K562 (cell line): ENCODE measurements around the gene GSTM1. TPM values are rescaled to one million over a fixed set of nuclear protein-coding genes. Genes with fewer than 3 reads are reported as not detected.

ENCODE experiments used
- CHD4 ChIP-seq: fragments of 200-600 bp; sonication (generic); IDR thresholded peaks from 3 replicates; pipeline ENCODE4 v1.6.1; 2012; ENCODE audit warnings: low read depth, mild to moderate bottlenecking, mixed read lengths, low read length, inconsistent platforms; ENCODE audit not compliant: insufficient read depth, insufficient replicate concordance, poor library complexity, severe bottlenecking
- HDAC1 ChIP-seq, 2 experiments: fragments of 450-650 bp; IDR thresholded peaks; 2 replicates each; pipeline ENCODE4 v1.6.1; 2016 to 2017; ENCODE audit warnings: inconsistent platforms in 1 of 2, mild to moderate bottlenecking in 1 of 2, moderate library complexity in 1 of 2
- HNRNPL ChIP-seq: fragments of 200-400 bp; formaldehyde crosslinking; IDR thresholded peaks from 2 replicates; pipeline ENCODE4 v1.6.1; 2017; ENCODE audit warnings: low read depth, mild to moderate bottlenecking, low read length
- KHSRP ChIP-seq: fragments of 450-650 bp; IDR thresholded peaks from 2 replicates; pipeline ENCODE4 v1.6.1; 2017
- NR4A1 ChIP-seq, 2 experiments: fragments of 250-450 bp in 1 of 2; fragments of 450-650 bp in 1 of 2; sonication (Bioruptor Pico) in 1 of 2; IDR thresholded peaks; 2 replicates each; pipeline versions ENCODE4 v1.4.0 to v1.6.1; 2016 to 2020; ENCODE audit warnings: mild to moderate bottlenecking in 2 of 2, missing compliant biosample characterization in 1 of 2, missing genetic modification characterization in 1 of 2, moderate library complexity in 1 of 2
- PRPF4 ChIP-seq: fragments of 200-400 bp; formaldehyde crosslinking; IDR thresholded peaks from one replicate; pipeline ENCODE4 v1.6.1; 2017; ENCODE audit warnings: low read length, low read depth, mild to moderate bottlenecking; ENCODE audit not compliant: insufficient read depth, poor library complexity, severe bottlenecking
- RBM34 ChIP-seq: fragments of 200-400 bp; formaldehyde crosslinking; IDR thresholded peaks from 2 replicates; pipeline ENCODE4 v1.6.1; 2018; ENCODE audit warnings: low read length, borderline replicate concordance; ENCODE audit not compliant: insufficient read depth
- SIN3B ChIP-seq: fragments of 450-650 bp; IDR thresholded peaks from 2 replicates; pipeline ENCODE4 v1.6.1; 2017; ENCODE audit warnings: low read depth, mild to moderate bottlenecking, moderate library complexity
- SMARCA4 ChIP-seq: fragments of 450-650 bp; IDR thresholded peaks from 2 replicates; pipeline ENCODE4 v1.6.1; 2016
- SMARCC2 ChIP-seq: fragments of 450-650 bp; IDR thresholded peaks from 2 replicates; pipeline ENCODE4 v1.6.1; 2017; ENCODE audit warnings: antibody characterized with exemption, moderate library complexity, mild to moderate bottlenecking, low read depth
- SNIP1 ChIP-seq: fragments of 450-650 bp; IDR thresholded peaks from 2 replicates; pipeline ENCODE4 v1.7.1; 2017; ENCODE audit warnings: low read depth, mild to moderate bottlenecking
- ZKSCAN1 ChIP-seq: fragments of 150-350 bp; IDR thresholded peaks from 2 replicates; pipeline ENCODE4 v1.6.1; 2016; ENCODE audit warnings: low read depth, low read length
- ZNF253 ChIP-seq: fragments of 250-450 bp; sonication (Bioruptor Pico); conservative IDR thresholded peaks from 2 replicates; pipeline ENCODE4 v1.6.1; 2021; ENCODE audit warnings: mild to moderate bottlenecking
- ZNF274 ChIP-seq: IDR thresholded peaks from 2 replicates; pipeline ENCODE4 v1.6.1; 2011; ENCODE audit warnings: low read depth, mild to moderate bottlenecking, low read length, moderate library complexity, borderline replicate concordance
- ZNF324 ChIP-seq: fragments of 250-450 bp; sonication (Bioruptor Pico); IDR thresholded peaks from 2 replicates; pipeline ENCODE4 v1.4.0; 2020; ENCODE audit warnings: mild to moderate bottlenecking
- polyA plus RNA-seq, 8 experiments: library from polyadenylated mRNA; depleted of rRNA in 4 of 8; stranded (reverse) in 5 of 8; unstranded in 3 of 8; fragments of >200 nt; fragmentation: Nextera tagmentation in 2 of 8; fragmentation: Illumina TruSeq in 1 of 8; extraction: Ambion mirVana in 2 of 8; extraction: Trizol in 1 of 8; gene quantifications; 2 replicates each; pipeline versions ENCODE4 v1.2.1 to v1.2.3, GENCODE V29; 2011 to 2014; ENCODE audit warnings: inconsistent platforms in 1 of 8, missing spikeins in 1 of 8
- total RNA-seq, 7 experiments: library from RNA; depleted of rRNA in 6 of 7; stranded (reverse); fragments of >200 nt in 6 of 7; fragmentation: Illumina TruSeq in 2 of 7; extraction: Trizol in 2 of 7; gene quantifications; 2 replicates each; pipeline versions ENCODE4 v1.2.1 to v1.2.3, GENCODE V29; 2011 to 2021; ENCODE audit warnings: low replicate concordance in 1 of 7
- TF ChIP-seq, protein P1 (sequence below): fragments of 250-450 bp; sonication (Bioruptor Pico); IDR thresholded peaks from 2 replicates; pipeline ENCODE4 v1.5.0; 2020; ENCODE audit warnings: mild to moderate bottlenecking
- TF ChIP-seq, protein P2 (sequence below): fragments of 250-450 bp; sonication (Bioruptor Pico); IDR thresholded peaks from 2 replicates; pipeline ENCODE4 v1.8.0; 2022; ENCODE audit warnings: inconsistent platforms
- TF ChIP-seq, protein P3 (sequence below): sonication (generic); formaldehyde crosslinking; IDR thresholded peaks from 2 replicates; pipeline ENCODE4 v1.8.0; 2022; ENCODE audit warnings: mild to moderate bottlenecking, missing genetic modification reagents
- TF ChIP-seq, protein P4 (sequence below): fragments of 250-450 bp; sonication (Bioruptor Pico); IDR thresholded peaks from 2 replicates; pipeline ENCODE4 v1.5.0; 2021
- TF ChIP-seq, protein P5 (sequence below): sonication (generic); formaldehyde crosslinking; IDR thresholded peaks from 2 replicates; pipeline ENCODE4 v1.8.1; 2022; ENCODE audit warnings: missing genetic modification reagents
- TF ChIP-seq, protein P6 (sequence below): sonication (generic); formaldehyde crosslinking; IDR thresholded peaks from 2 replicates; pipeline ENCODE4 v1.8.0; 2022; ENCODE audit warnings: mild to moderate bottlenecking, low read depth, missing genetic modification reagents

GSTM1 gene
- total and polyA plus RNA-seq, 9 of the 15 experiments (the other 6 are each of a cell fraction or from before 2014, with no cell fraction given): not detected

DNA sequence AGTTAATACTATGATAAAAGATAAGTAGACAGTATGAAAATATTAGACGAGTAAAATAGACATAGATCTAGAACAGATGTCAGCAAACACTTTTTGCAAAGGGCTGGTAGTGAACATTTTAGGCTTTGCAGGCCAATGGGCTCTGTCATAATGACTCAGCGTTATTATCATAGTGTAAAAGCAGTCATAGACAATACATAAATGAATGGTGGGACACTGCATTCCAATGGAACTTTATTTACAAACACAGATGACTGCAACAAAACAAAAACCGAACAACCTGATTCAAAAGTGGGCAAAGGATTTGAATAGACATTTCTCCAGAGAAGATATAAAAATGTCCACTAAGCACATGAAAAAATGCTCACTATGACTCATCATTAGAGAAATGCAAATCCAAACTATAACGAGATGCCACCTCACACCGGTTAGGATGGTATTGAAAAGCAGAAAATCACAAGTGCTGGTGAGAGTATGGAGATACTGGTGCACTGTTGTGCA is 31.8 kb downstream of the GSTM1 start (continued):
- TF ChIP-seq, protein P1, sequence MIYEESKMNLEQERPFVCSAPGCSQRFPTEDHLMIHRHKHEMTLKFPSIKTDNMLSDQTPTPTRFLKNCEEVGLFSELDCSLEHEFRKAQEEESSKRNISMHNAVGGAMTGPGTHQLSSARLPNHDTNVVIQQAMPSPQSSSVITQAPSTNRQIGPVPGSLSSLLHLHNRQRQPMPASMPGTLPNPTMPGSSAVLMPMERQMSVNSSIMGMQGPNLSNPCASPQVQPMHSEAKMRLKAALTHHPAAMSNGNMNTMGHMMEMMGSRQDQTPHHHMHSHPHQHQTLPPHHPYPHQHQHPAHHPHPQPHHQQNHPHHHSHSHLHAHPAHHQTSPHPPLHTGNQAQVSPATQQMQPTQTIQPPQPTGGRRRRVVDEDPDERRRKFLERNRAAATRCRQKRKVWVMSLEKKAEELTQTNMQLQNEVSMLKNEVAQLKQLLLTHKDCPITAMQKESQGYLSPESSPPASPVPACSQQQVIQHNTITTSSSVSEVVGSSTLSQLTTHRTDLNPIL (CRISPR knock-in tag): no peak
- TF ChIP-seq ZKSCAN1 (no peak), ZNF253 (CRISPR knock-in tag) (no peak), KHSRP (peak; percentile 49; the same call in 1 of the 2 replicates), HNRNPL (no peak), SMARCA4 (peak; percentile 92), NR4A1 (CRISPR knock-in tag; IDR thresholded peaks at IDR 0.05) (no peak), NR4A1 (tag; IDR thresholded peaks at IDR 0.05) (no peak; the same call in none of the 2 replicates), SNIP1 (no peak), CHD4 (no peak), PRPF4 (no peak), ZNF324 (CRISPR knock-in tag) (0 out of 2 replicates have a peak, but pooled peaks have one; percentile 32), HDAC1 (IDR thresholded peaks at IDR 0.05) (0 out of 4 replicates have a peak, but pooled peaks of 1 of the 2 experiments have one; percentile 34), ZNF274 (no peak), SIN3B (no peak), SMARCC2 (peak; percentile 90), RBM34 (no peak)
- TF ChIP-seq, protein P2, sequence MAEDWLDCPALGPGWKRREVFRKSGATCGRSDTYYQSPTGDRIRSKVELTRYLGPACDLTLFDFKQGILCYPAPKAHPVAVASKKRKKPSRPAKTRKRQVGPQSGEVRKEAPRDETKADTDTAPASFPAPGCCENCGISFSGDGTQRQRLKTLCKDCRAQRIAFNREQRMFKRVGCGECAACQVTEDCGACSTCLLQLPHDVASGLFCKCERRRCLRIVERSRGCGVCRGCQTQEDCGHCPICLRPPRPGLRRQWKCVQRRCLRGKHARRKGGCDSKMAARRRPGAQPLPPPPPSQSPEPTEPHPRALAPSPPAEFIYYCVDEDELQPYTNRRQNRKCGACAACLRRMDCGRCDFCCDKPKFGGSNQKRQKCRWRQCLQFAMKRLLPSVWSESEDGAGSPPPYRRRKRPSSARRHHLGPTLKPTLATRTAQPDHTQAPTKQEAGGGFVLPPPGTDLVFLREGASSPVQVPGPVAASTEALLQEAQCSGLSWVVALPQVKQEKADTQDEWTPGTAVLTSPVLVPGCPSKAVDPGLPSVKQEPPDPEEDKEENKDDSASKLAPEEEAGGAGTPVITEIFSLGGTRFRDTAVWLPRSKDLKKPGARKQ: no peak
- TF ChIP-seq, protein P3, sequence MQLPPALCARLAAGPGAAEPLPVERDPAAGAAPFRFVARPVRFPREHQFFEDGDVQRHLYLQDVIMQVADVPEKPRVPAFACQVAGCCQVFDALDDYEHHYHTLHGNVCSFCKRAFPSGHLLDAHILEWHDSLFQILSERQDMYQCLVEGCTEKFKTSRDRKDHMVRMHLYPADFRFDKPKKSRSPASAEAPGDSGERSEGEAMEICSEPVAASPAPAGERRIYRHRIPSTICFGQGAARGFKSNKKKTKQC: no peak
- TF ChIP-seq, protein P4, sequence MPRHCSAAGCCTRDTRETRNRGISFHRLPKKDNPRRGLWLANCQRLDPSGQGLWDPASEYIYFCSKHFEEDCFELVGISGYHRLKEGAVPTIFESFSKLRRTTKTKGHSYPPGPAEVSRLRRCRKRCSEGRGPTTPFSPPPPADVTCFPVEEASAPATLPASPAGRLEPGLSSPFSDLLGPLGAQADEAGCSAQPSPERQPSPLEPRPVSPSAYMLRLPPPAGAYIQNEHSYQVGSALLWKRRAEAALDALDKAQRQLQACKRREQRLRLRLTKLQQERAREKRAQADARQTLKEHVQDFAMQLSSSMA (CRISPR knock-in tag): no peak
- TF ChIP-seq, protein P5, sequence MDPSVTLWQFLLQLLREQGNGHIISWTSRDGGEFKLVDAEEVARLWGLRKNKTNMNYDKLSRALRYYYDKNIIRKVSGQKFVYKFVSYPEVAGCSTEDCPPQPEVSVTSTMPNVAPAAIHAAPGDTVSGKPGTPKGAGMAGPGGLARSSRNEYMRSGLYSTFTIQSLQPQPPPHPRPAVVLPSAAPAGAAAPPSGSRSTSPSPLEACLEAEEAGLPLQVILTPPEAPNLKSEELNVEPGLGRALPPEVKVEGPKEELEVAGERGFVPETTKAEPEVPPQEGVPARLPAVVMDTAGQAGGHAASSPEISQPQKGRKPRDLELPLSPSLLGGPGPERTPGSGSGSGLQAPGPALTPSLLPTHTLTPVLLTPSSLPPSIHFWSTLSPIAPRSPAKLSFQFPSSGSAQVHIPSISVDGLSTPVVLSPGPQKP: no peak
- TF ChIP-seq, protein P6, sequence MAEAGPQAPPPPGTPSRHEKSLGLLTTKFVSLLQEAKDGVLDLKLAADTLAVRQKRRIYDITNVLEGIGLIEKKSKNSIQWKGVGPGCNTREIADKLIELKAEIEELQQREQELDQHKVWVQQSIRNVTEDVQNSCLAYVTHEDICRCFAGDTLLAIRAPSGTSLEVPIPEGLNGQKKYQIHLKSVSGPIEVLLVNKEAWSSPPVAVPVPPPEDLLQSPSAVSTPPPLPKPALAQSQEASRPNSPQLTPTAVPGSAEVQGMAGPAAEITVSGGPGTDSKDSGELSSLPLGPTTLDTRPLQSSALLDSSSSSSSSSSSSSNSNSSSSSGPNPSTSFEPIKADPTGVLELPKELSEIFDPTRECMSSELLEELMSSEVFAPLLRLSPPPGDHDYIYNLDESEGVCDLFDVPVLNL (CRISPR knock-in tag): no peak
